K562 (cell line): ENCODE data around the gene ZBTB20. TPM values are rescaled to one million over a fixed set of nuclear protein-coding genes. Genes with fewer than 3 reads are reported as not detected.

ENCODE experiments used
- ATAC-seq: fragments of 200-7000 bp; cut with Tn5 transposase; 3 replicates; pipeline ENCODE4 v1.9.1; 2020; ENCODE audit warnings: moderate library complexity
- BruUV-seq: library from RNA; stranded (reverse); fragments of 400-500 nt; replicated peaks from 2 replicates; lab custom pipeline; 2021; lab: Mats Ljungman, UMichigan
- CTCF ChIA-PET: fragments of 300-600 bp; formaldehyde crosslinking; extraction: SDS; loops from one replicate; lab custom pipeline; 2021; ENCODE audit warnings: low intra/inter-chr PET ratio; lab: Yijun Ruan, JAX
- POLR2A ChIA-PET: fragments of 300-600, 350-650 bp; sonication (Branson Sonifier 250); formaldehyde crosslinking; extraction: SDS; loops from one replicate; lab custom pipeline; 2021; ENCODE audit warnings: antibody characterized with exemption, inconsistent platforms; lab: Yijun Ruan, JAX
- DNase-seq, 4 experiments: peaks; one replicate each; pipeline versions ENCODE4 v3.0.0 to v3.0.0-alpha.2; 2011 to 2018; ENCODE audit warnings: low spot score in 3 of 4, mixed read lengths in 3 of 4; ENCODE audit errors: extremely low read depth in 1 of 4
- FAIRE-seq: peaks from 2 replicates; lab custom pipeline; 2011; peaks lifted over from hg19 to GRCh38; lab: Jason Lieb, UNC
- H2AFZ ChIP-seq: 2 replicates; pipeline ENCODE4 v1.6.0; 2011; ENCODE audit warnings: low read depth, low read length, control low read depth, inconsistent platforms
- H3K27ac ChIP-seq: fragments of 200-600 bp; 3 replicates; pipeline ENCODE4 v1.8.0; 2011; ENCODE audit warnings: low read depth, mild to moderate bottlenecking, control low read depth, inconsistent platforms, low read length, moderate library complexity, mixed read lengths; ENCODE audit errors: extremely low read depth
- H3K27me3 ChIP-seq, 2 experiments: fragments of 300-600 bp in 1 of 2; 2 replicates in 1 of 2; 3 replicates in 1 of 2; pipeline versions ENCODE4 v1.6.0 to v1.8.0; 2011; ENCODE audit warnings: inconsistent platforms in 2 of 2, low read length in 2 of 2, mild to moderate bottlenecking in 1 of 2, mixed read lengths in 1 of 2, moderate library complexity in 1 of 2; ENCODE audit not compliant: control insufficient read depth in 2 of 2, insufficient read depth in 2 of 2
- H3K36me3 ChIP-seq: fragments of 300-600 bp; 3 replicates; pipeline ENCODE4 v1.8.0; 2011; ENCODE audit warnings: mild to moderate bottlenecking, low read length, inconsistent platforms; ENCODE audit not compliant: control insufficient read depth, insufficient read depth
- H3K4me1 ChIP-seq, 2 experiments: fragments of 200-600 bp in 1 of 2; replicated peaks in 1 of 2; 2 replicates in 1 of 2; 3 replicates in 1 of 2; pipeline versions ENCODE4 v1.5.1 to v1.8.0; 2011; ENCODE audit warnings: inconsistent platforms in 2 of 2, low read length in 2 of 2, mild to moderate bottlenecking in 1 of 2, mixed read lengths in 1 of 2, moderate library complexity in 1 of 2; ENCODE audit not compliant: control insufficient read depth in 2 of 2, insufficient read depth in 2 of 2
- H3K4me2 ChIP-seq: 2 replicates; pipeline ENCODE4 v1.6.1; 2011; ENCODE audit warnings: low read length, control low read depth, inconsistent platforms, mixed read lengths; ENCODE audit not compliant: insufficient read depth
- H3K4me3 ChIP-seq: fragments of 200-600 bp; sonication (generic), shearing (Covaris generic); 2 replicates; pipeline ENCODE4 v1.5.1; 2016; ENCODE audit warnings: control low read depth, inconsistent platforms
- H3K79me2 ChIP-seq: fragments of 200-600 bp; 3 replicates; pipeline ENCODE4 v1.8.0; 2011; ENCODE audit warnings: low read length, inconsistent platforms; ENCODE audit not compliant: control insufficient read depth, insufficient read depth
- H3K9ac ChIP-seq, 2 experiments: 2 replicates each; pipeline versions ENCODE4 v1.6.0 to v1.6.1; 2011; ENCODE audit warnings: low read depth in 2 of 2, low read length in 2 of 2, control low read depth in 1 of 2, inconsistent platforms in 1 of 2, mild to moderate bottlenecking in 1 of 2, mixed read lengths in 1 of 2; ENCODE audit not compliant: insufficient read depth in 1 of 2
- H3K9me1 ChIP-seq: one replicate; pipeline ENCODE4 v1.6.0; 2011; ENCODE audit warnings: inconsistent platforms, mild to moderate bottlenecking, low read length, moderate library complexity; ENCODE audit not compliant: control insufficient read depth, insufficient read depth
- H3K9me3 ChIP-seq: replicated peaks from 2 replicates; pipeline ENCODE4 v1.5.1; 2011; ENCODE audit warnings: low read depth, low read length, inconsistent platforms; ENCODE audit not compliant: control insufficient read depth, insufficient read depth
- H4K20me1 ChIP-seq: replicated peaks from 2 replicates; pipeline ENCODE4 v1.6.1; 2011; ENCODE audit warnings: low read length, inconsistent platforms, mixed read lengths; ENCODE audit not compliant: control insufficient read depth, insufficient read depth
- ARID1B ChIP-seq: fragments of 450-650 bp; IDR thresholded peaks from 2 replicates; pipeline ENCODE4 v1.6.1; 2016; ENCODE audit warnings: antibody characterized with exemption, mild to moderate bottlenecking, inconsistent platforms
- DDX20 ChIP-seq: fragments of 450-650 bp; IDR thresholded peaks from 2 replicates; pipeline ENCODE4 v1.6.1; 2016; ENCODE audit warnings: missing genetic modification characterization, low read depth, mild to moderate bottlenecking, missing compliant biosample characterization, moderate library complexity
- ERF ChIP-seq: fragments of 450-650 bp; formaldehyde crosslinking; IDR thresholded peaks from 2 replicates; pipeline ENCODE4 v1.4.0; 2020; ENCODE audit warnings: mild to moderate bottlenecking, mixed read lengths
- FOXJ2 ChIP-seq: fragments of 200-800 bp; sonication (Bioruptor generic); IDR thresholded peaks from 2 replicates; pipeline ENCODE4 v1.6.1; 2016; ENCODE audit warnings: missing genetic modification characterization, missing compliant biosample characterization
- GTF2E2 ChIP-seq: fragments of 200-800 bp; sonication (Bioruptor generic); IDR thresholded peaks from 2 replicates; pipeline ENCODE4 v1.6.1; 2016; ENCODE audit warnings: missing genetic modification characterization, missing compliant biosample characterization
- HNRNPL ChIP-seq: fragments of 200-400 bp; formaldehyde crosslinking; IDR thresholded peaks from 2 replicates; pipeline ENCODE4 v1.6.1; 2017; ENCODE audit warnings: low read depth, mild to moderate bottlenecking, low read length
- LEF1 ChIP-seq: fragments of 450-650 bp; IDR thresholded peaks from 2 replicates; pipeline ENCODE4 v1.6.1; 2016; ENCODE audit warnings: mild to moderate bottlenecking
- NKRF ChIP-seq: fragments of 450-650 bp; IDR thresholded peaks from 2 replicates; pipeline ENCODE4 v1.6.1; 2016; ENCODE audit warnings: borderline replicate concordance
- NRF1 ChIP-seq, 2 experiments: fragments of 450-650 bp; IDR thresholded peaks in 1 of 2; conservative IDR thresholded peaks in 1 of 2; 2 replicates each; pipeline ENCODE4 v1.6.1; 2014; ENCODE audit warnings: mild to moderate bottlenecking in 2 of 2
- SP2 ChIP-seq: IDR thresholded peaks from 2 replicates; pipeline ENCODE4 v1.6.1; 2011; ENCODE audit warnings: mild to moderate bottlenecking, low read depth, low read length, moderate library complexity; ENCODE audit not compliant: poor library complexity, severe bottlenecking; ENCODE audit errors: extremely low read depth
- XRCC4 ChIP-seq: IDR thresholded peaks from one replicate; pipeline ENCODE4 v1.6.1; 2011; ENCODE audit not compliant: insufficient read depth, insufficient read length; ENCODE audit errors: extremely low read depth
- ZBTB11 ChIP-seq, 3 experiments: fragments of 200-800 bp in 1 of 3; fragments of 250-450 bp in 1 of 3; fragments of 450-650 bp in 1 of 3; sonication (Bioruptor Pico) in 1 of 3; sonication (Bioruptor generic) in 1 of 3; formaldehyde crosslinking in 1 of 3; IDR thresholded peaks; 2 replicates each; pipeline versions ENCODE4 v1.6.1 to v1.8.0; 2016 to 2022; ENCODE audit warnings: mild to moderate bottlenecking in 2 of 3, missing genetic modification characterization in 2 of 3, missing compliant biosample characterization in 1 of 3, moderate library complexity in 1 of 3
- ZNF12 ChIP-seq: sonication (generic); formaldehyde crosslinking; IDR thresholded peaks from 2 replicates; pipeline ENCODE4 v1.4.0; 2020; ENCODE audit warnings: mild to moderate bottlenecking, missing genetic modification reagents
- ZNF584 ChIP-seq: fragments of 200-800 bp; sonication (Bioruptor generic); IDR thresholded peaks from 2 replicates; pipeline ENCODE4 v1.6.1; 2016; ENCODE audit warnings: low read depth, mild to moderate bottlenecking, missing genetic modification characterization, missing compliant biosample characterization
- ZNF740 ChIP-seq, 3 experiments: fragments of 200-800 bp in 1 of 3; sonication (Bioruptor generic) in 1 of 3; sonication (generic) in 1 of 3; formaldehyde crosslinking in 1 of 3; IDR thresholded peaks; 2 replicates each; pipeline versions ENCODE4 v1.6.1 to v1.8.0; 2016 to 2022; ENCODE audit warnings: mild to moderate bottlenecking in 2 of 3, missing compliant biosample characterization in 2 of 3, missing genetic modification characterization in 2 of 3, missing genetic modification reagents in 1 of 3
- WGBS: fragments of 100-300 bp; shearing (Covaris generic); methylation state at CpG from one replicate; pipeline ENCODE4 v1.1.6; 2016; ENCODE audit warnings: low coverage, mixed read lengths; ENCODE audit not compliant: insufficient coverage; ENCODE audit errors: missing lambda C conversion rate; 5-methylcytosine and 5-hydroxymethylcytosine counted together
- in situ Hi-C: fragments of 300-500 bp; cut with MboI; formaldehyde crosslinking; loops from 4 replicates; pipeline ENCODE4 v1.15.0; 2018; ENCODE audit warnings: inconsistent platforms, mixed read lengths
- intact Hi-C: fragments of 100-400 bp; cut with micrococcal nuclease; formaldehyde crosslinking; loops from 2 replicates; pipeline ENCODE4 v1.14.2; 2022
- polyA plus RNA-seq, 8 experiments: library from polyadenylated mRNA; depleted of rRNA in 4 of 8; stranded (reverse) in 5 of 8; unstranded in 3 of 8; fragments of >200 nt; fragmentation: Nextera tagmentation in 2 of 8; fragmentation: Illumina TruSeq in 1 of 8; extraction: Ambion mirVana in 2 of 8; extraction: Trizol in 1 of 8; gene quantifications; 2 replicates each; pipeline versions ENCODE4 v1.2.1 to v1.2.3, GENCODE V29; 2011 to 2014; ENCODE audit warnings: inconsistent platforms in 1 of 8, missing spikeins in 1 of 8
- total RNA-seq, 7 experiments: library from RNA; depleted of rRNA in 6 of 7; stranded (reverse); fragments of >200 nt in 6 of 7; fragmentation: Illumina TruSeq in 2 of 7; extraction: Trizol in 2 of 7; gene quantifications; 2 replicates each; pipeline versions ENCODE4 v1.2.1 to v1.2.3, GENCODE V29; 2011 to 2021; ENCODE audit warnings: low replicate concordance in 1 of 7

ZBTB20 gene
- total and polyA plus RNA-seq, 9 of the 15 experiments (the other 6 are each of a cell fraction or from before 2014, with no cell fraction given): 0.17 to 1.7 (median 0.45) TPM

- no peaks in the 10 kb centered on the region for H4K20me1 ChIP-seq
- H2AFZ ChIP-seq: no peak overlapping the region
- no peaks in the 10 kb centered on the region for H3K9me3 ChIP-seq
- TF ChIP-seq NKRF (no peak), XRCC4 (no peak), ERF (CRISPR knock-in tag) (no peak), FOXJ2 (tag) (no peak), LEF1 (no peak), ZNF740 (CRISPR knock-in tag; IDR thresholded peaks at IDR 0.05) (no peak), ZNF740 (tag; IDR thresholded peaks at IDR 0.05) (no peak), ZNF12 (no peak), ZBTB11 (CRISPR knock-in tag; IDR thresholded peaks at IDR 0.05) (no peak), ZNF584 (CRISPR knock-in tag) (no peak), SP2 (no peak), HNRNPL (no peak), DDX20 (no peak), GTF2E2 (tag) (no peak), ARID1B (no peak), NRF1 (conservative IDR thresholded peaks at IDR 0.05 in 1 of 2, IDR thresholded peaks at IDR 0.05 in 1 of 2) (no peak)
- TF ChIP-seq, all 486 proteins: peak for 0
- 0% methylated on average over 3 of the region's 3 CpGs for WGBS
- ChIA-PET CTCF (no interaction called here), POLR2A (no interaction called here)
- BruUV-seq: no TSS peak
- intact Hi-C loops (no loop called here), in situ Hi-C loops (no loop called here)
- ATAC-seq: no peak
- no peaks in the 10 kb centered on the region for H3K4me1 ChIP-seq
- no peak for DNase-seq
- no peak overlapping the region for H3K9ac ChIP-seq
- FAIRE-seq: no peak
- no peaks in the 10 kb centered on the region for H3K36me3 ChIP-seq
- no peaks in the 10 kb centered on the region for H3K27me3 ChIP-seq
- no peak overlapping the region for H3K27ac ChIP-seq
- no peaks in the 10 kb centered on the region for H3K79me2 ChIP-seq
- H3K9me1 ChIP-seq: no peaks in the 10 kb centered on the region
- H3K4me3 ChIP-seq: no peak overlapping the region
- no peak overlapping the region for H3K4me2 ChIP-seq
Observed at GRCh38 chr3:114328345-114328744, 818.7 kb downstream of the ZBTB20 start.
